HepG2 (cell line): ENCODE measurements around the gene AK2. TPM values are rescaled to one million over a fixed set of nuclear protein-coding genes. Genes with fewer than 3 reads are reported as not detected.

Source experiments
- ARNTL ChIP-seq: sonication (generic); formaldehyde crosslinking; IDR thresholded peaks from 2 replicates; pipeline ENCODE4 v1.4.0; 2020; ENCODE audit warnings: mild to moderate bottlenecking, missing genetic modification reagents
- EZH2 ChIP-seq: conservative IDR thresholded peaks from 2 replicates; pipeline ENCODE4 v1.6.1; 2012; ENCODE audit warnings: mild to moderate bottlenecking, low read depth, low read length, moderate library complexity
- HMG20B ChIP-seq: conservative IDR thresholded peaks from 2 replicates; pipeline ENCODE4 v1.6.1; 2016; ENCODE audit warnings: missing genetic modification reagents, missing compliant biosample characterization
- HNF4G ChIP-seq, 2 experiments: sonication (generic) in 1 of 2; formaldehyde crosslinking in 1 of 2; IDR thresholded peaks; 2 replicates each; pipeline versions ENCODE4 v1.4.0 to v1.6.1; 2011 to 2020; ENCODE audit warnings: borderline replicate concordance in 2 of 2, low read depth in 2 of 2, mild to moderate bottlenecking in 2 of 2, low read length in 1 of 2, missing genetic modification reagents in 1 of 2, moderate library complexity in 1 of 2
- ISX ChIP-seq: sonication (generic); formaldehyde crosslinking; conservative IDR thresholded peaks from 2 replicates; pipeline ENCODE4 v1.5.0; 2020; ENCODE audit warnings: missing genetic modification reagents
- JUN ChIP-seq: sonication (generic); formaldehyde crosslinking; IDR thresholded peaks from 2 replicates; pipeline ENCODE4 v1.4.0; 2020; ENCODE audit warnings: mild to moderate bottlenecking, missing genetic modification reagents
- JUND ChIP-seq: sonication (generic); formaldehyde crosslinking; IDR thresholded peaks from 2 replicates; pipeline ENCODE4 v1.8.0; 2022; ENCODE audit warnings: mild to moderate bottlenecking, missing genetic modification reagents
- KMT2A ChIP-seq: sonication (generic); formaldehyde crosslinking; IDR thresholded peaks from 2 replicates; pipeline ENCODE4 v1.4.0; 2020; ENCODE audit warnings: missing genetic modification reagents
- MIER3 ChIP-seq: IDR thresholded peaks from 2 replicates; pipeline ENCODE4 v1.6.1; 2016; ENCODE audit warnings: missing compliant biosample characterization, borderline replicate concordance
- RXRA ChIP-seq: sonication (generic); formaldehyde crosslinking; IDR thresholded peaks from 2 replicates; pipeline ENCODE4 v1.5.1; 2020; ENCODE audit warnings: missing genetic modification reagents
- SMAD9 ChIP-seq: sonication (generic); formaldehyde crosslinking; IDR thresholded peaks from 2 replicates; pipeline ENCODE4 v1.5.1; 2020; ENCODE audit warnings: mild to moderate bottlenecking, missing genetic modification reagents
- YEATS4 ChIP-seq: sonication (generic); formaldehyde crosslinking; IDR thresholded peaks from 2 replicates; pipeline ENCODE4 v1.4.0; 2020; ENCODE audit warnings: missing genetic modification reagents, borderline replicate concordance
- ZBTB42 ChIP-seq: sonication (generic); formaldehyde crosslinking; IDR thresholded peaks from 2 replicates; pipeline ENCODE4 v1.5.0; 2020; ENCODE audit warnings: mild to moderate bottlenecking, missing genetic modification reagents
- ZFP36L1 ChIP-seq: sonication (generic); formaldehyde crosslinking; IDR thresholded peaks from 2 replicates; pipeline ENCODE4 v1.8.0; 2022; ENCODE audit warnings: mild to moderate bottlenecking, missing genetic modification reagents, moderate library complexity
- ZIK1 ChIP-seq: sonication (generic); formaldehyde crosslinking; IDR thresholded peaks from 2 replicates; pipeline ENCODE4 v1.5.0; 2020; ENCODE audit warnings: mild to moderate bottlenecking, low read depth, missing genetic modification reagents, borderline replicate concordance
- ZMAT3 ChIP-seq: sonication (generic); formaldehyde crosslinking; conservative IDR thresholded peaks from 2 replicates; pipeline ENCODE4 v1.7.0; 2021; ENCODE audit warnings: missing genetic modification reagents
- ZNF225 ChIP-seq: sonication (generic); formaldehyde crosslinking; IDR thresholded peaks from 2 replicates; pipeline ENCODE4 v1.4.0; 2020; ENCODE audit warnings: mild to moderate bottlenecking, missing genetic modification reagents
- ZNF251 ChIP-seq: sonication (generic); formaldehyde crosslinking; IDR thresholded peaks from 2 replicates; pipeline ENCODE4 v1.9.0; 2021; ENCODE audit warnings: mild to moderate bottlenecking, missing genetic modification reagents
- ZNF282 ChIP-seq: fragments of 450-650 bp; IDR thresholded peaks from 2 replicates; pipeline ENCODE4 v1.6.1; 2018; ENCODE audit not compliant: partially characterized antibody
- ZNF501 ChIP-seq: sonication (generic); formaldehyde crosslinking; IDR thresholded peaks from 2 replicates; pipeline ENCODE4 v1.5.1; 2020; ENCODE audit warnings: mild to moderate bottlenecking, moderate library complexity, missing genetic modification reagents
- ZNF562 ChIP-seq: sonication (generic); formaldehyde crosslinking; IDR thresholded peaks from 2 replicates; pipeline ENCODE4 v1.8.0; 2022; ENCODE audit warnings: missing genetic modification reagents, borderline replicate concordance
- ZNF589 ChIP-seq: sonication (generic); formaldehyde crosslinking; conservative IDR thresholded peaks from 2 replicates; pipeline ENCODE4 v1.8.0; 2022; ENCODE audit warnings: mild to moderate bottlenecking, moderate library complexity, missing genetic modification reagents
- ZNF709 ChIP-seq: sonication (generic); formaldehyde crosslinking; IDR thresholded peaks from 2 replicates; pipeline ENCODE4 v1.5.0; 2020; ENCODE audit warnings: mild to moderate bottlenecking, missing genetic modification reagents
- polyA plus RNA-seq, 8 experiments: library from polyadenylated mRNA; depleted of rRNA in 3 of 8; stranded (reverse) in 7 of 8; unstranded in 1 of 8; fragments of >200 nt; fragmentation: Illumina TruSeq in 4 of 8; extraction: Trizol in 4 of 8; gene quantifications; 2 replicates each; pipeline versions ENCODE4 v1.2.1 to v1.2.3, GENCODE V29; 2011 to 2016; ENCODE audit warnings: low read depth in 4 of 8, missing spikeins in 1 of 8, mixed read lengths in 1 of 8; ENCODE audit not compliant: insufficient read depth in 1 of 8
- total RNA-seq, 5 experiments: library from RNA; depleted of rRNA; stranded (reverse); fragments of >200 nt; fragmentation: Illumina TruSeq; extraction: Trizol; gene quantifications; 2 replicates each; pipeline ENCODE4 v1.2.3, GENCODE V29; 2016; ENCODE audit warnings: low read depth in 1 of 5
- TF ChIP-seq, protein P1 (sequence below): sonication (generic); formaldehyde crosslinking; IDR thresholded peaks from 2 replicates; pipeline ENCODE4 v1.9.0; 2021; ENCODE audit warnings: missing genetic modification reagents, borderline replicate concordance
- TF ChIP-seq, protein P2 (sequence below): IDR thresholded peaks from 2 replicates; pipeline ENCODE4 v1.6.1; 2012; ENCODE audit warnings: inconsistent platforms
- TF ChIP-seq, protein P3 (sequence below): sonication (generic); formaldehyde crosslinking; IDR thresholded peaks from 2 replicates; pipeline ENCODE4 v1.8.1; 2023; ENCODE audit warnings: mild to moderate bottlenecking, missing genetic modification reagents

Gene AK2
- total and polyA plus RNA-seq, 2 of the 13 experiments (the other 11 are each of a cell fraction or from before 2014, with no cell fraction given): 170 to 188 TPM

DNA sequence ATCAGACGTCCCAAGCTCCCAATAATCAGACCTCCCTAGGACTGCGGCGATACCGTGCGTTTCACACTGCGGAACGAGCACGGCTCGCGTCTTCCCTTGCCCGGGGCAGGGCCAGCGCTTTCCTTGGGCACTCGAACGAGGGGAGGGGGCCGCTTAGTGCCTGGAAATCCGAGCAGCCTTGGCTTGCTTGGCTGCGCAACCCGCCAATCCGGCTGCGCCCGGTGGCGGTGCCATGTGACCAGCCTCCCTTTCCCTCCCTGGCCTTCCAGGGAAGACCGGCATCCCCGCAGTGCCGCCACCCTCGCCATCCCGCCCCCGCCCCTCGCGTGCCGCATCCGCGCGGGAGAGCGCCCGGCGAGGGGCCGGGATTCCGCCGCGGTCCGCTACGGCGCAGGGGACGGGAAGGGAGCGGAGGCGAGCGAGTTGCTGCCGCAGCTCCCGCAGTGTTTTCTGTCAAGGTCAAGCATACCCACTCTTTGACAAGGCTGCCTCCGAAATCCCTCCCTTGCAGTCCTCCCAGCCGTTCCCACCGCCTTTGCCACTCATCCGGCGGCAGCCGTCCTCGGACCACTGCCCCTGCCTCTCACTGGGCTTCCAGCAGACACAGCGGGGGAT is 63.8 kb downstream of the AK2 start (continued):
- TF ChIP-seq ZNF501 (CRISPR knock-in tag) (no peak), HNF4G (IDR thresholded peaks at IDR 0.05; ENCODE audit: borderline replicate concordance, low read depth, low read length) (no peak), HNF4G (CRISPR knock-in tag; IDR thresholded peaks at IDR 0.05; ENCODE audit: borderline replicate concordance, low read depth) (0 out of 2 replicates have a peak, but pooled peaks have one; percentile 17), RXRA (CRISPR knock-in tag) (0 out of 2 replicates have a peak, but pooled peaks have one; percentile 23), ZFP36L1 (CRISPR knock-in tag) (no peak), EZH2 (0 out of 2 replicates have a peak, but pooled peaks have one; percentile 64), JUND (no peak), ZNF251 (no peak), ZNF225 (CRISPR knock-in tag) (no peak), ISX (CRISPR knock-in tag) (no peak), ZMAT3 (CRISPR knock-in tag) (peak; percentile 39; the same call in 1 of the 2 replicates), HMG20B (no peak), JUN (CRISPR knock-in tag) (no peak), ZNF589 (no peak), ZNF282 (no peak), ZNF709 (no peak), ZBTB42 (CRISPR knock-in tag) (no peak), ZNF562 (CRISPR knock-in tag) (no peak), SMAD9 (CRISPR knock-in tag) (no peak), MIER3 (no peak), ARNTL (CRISPR knock-in tag) (no peak), KMT2A (no peak), ZIK1 (CRISPR knock-in tag) (no peak), YEATS4 (CRISPR knock-in tag) (no peak)
- TF ChIP-seq, protein P1, sequence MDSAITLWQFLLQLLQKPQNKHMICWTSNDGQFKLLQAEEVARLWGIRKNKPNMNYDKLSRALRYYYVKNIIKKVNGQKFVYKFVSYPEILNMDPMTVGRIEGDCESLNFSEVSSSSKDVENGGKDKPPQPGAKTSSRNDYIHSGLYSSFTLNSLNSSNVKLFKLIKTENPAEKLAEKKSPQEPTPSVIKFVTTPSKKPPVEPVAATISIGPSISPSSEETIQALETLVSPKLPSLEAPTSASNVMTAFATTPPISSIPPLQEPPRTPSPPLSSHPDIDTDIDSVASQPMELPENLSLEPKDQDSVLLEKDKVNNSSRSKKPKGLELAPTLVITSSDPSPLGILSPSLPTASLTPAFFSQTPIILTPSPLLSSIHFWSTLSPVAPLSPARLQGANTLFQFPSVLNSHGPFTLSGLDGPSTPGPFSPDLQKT (CRISPR knock-in tag): no peak
- TF ChIP-seq, protein P2, sequence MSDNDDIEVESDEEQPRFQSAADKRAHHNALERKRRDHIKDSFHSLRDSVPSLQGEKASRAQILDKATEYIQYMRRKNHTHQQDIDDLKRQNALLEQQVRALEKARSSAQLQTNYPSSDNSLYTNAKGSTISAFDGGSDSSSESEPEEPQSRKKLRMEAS: peak; percentile 54
- TF ChIP-seq, protein P3, sequence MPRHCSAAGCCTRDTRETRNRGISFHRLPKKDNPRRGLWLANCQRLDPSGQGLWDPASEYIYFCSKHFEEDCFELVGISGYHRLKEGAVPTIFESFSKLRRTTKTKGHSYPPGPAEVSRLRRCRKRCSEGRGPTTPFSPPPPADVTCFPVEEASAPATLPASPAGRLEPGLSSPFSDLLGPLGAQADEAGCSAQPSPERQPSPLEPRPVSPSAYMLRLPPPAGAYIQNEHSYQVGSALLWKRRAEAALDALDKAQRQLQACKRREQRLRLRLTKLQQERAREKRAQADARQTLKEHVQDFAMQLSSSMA (CRISPR knock-in tag): no peak
